Anterior cingulate cortex (tissue), 58 donors: ENCODE results near the gene MRPS5.
"Not testable (repeated sequence)": the region's sequence is repeated elsewhere in the genome, so short reads cannot be mapped to it uniquely, and the experiment has no call there.

Source experiments
- DNase-seq, 58 donors: peaks; one replicate each; lab custom pipeline; 2025; lab: John Stamatoyannopoulos, UW

MRPS5 gene

GRCh38 chr2:95049683-95049955 lies 72.0 kb downstream of the MRPS5 start:
- DNase-seq, result no peak

GRCh38 chr2:95048825-95049682 lies 72.6 kb downstream of the MRPS5 start:
- no peak for DNase-seq

DNA sequence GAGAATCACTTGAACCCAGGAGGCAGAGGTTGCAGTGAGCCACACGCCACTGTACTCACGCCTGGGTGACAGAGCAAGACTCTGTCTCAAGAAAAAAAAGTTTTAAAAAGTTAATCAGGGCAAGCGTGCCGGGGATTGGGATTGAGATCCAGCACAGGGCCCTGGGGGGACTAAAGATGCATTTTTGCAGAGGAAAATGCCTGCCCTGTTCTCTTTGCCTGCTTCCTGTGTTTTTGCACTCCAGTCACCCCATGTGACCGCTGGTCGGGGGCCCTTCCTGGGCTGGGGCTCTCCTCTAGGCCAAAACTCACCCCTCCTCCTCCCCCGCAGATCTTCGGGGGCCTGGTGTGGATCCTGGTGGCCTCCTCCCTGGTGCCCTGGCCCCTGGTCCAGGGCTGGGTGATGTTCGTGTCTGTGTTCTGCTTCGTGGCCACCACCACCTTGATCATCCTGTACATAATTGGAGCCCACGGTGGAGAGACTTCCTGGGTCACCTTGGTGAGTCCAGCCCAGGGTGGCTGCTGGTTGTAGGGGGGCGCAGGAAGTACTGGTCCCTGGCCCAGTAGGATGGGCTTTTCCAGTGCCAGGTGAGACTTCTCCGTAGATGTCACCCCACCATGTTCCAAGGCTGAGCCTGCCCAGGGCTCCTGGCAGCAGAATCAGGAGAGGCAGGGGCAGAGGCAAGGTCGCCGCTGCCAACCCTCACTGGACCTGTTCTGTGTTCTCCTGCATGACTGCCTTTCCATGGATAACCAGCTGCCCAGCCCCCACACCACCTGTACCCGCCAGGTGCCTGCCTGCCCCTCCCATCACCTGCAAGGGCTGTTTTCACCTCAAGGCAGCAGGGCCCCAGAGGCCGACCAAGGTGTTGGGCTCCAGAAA lies 73.7 kb downstream of the MRPS5 start:
- no peak for DNase-seq

- no peak for DNase-seq
Measured at GRCh38 chr2:95046371-95047112, 75.1 kb downstream of the MRPS5 start.

DNA sequence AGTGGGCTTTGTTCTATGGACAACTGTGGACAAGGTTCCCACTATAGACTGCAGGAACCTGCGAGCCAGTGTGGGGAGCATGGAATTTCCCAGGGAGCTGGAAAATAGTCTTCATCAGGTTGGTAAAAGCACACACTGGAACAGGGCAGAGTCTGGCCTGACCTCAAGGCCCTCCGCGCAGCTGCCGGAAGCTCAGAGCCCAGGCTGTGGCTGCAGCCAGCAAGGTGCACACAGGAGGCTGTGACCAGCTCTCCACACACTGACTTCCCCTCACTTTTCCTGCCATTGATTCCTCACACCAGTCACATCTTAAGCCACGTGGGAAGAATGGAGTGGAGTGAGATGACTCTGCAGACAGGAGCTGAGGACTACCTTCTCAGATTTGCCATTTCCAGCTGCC lies 77.0 kb downstream of the MRPS5 start:
- DNase-seq, result no peak

DNA sequence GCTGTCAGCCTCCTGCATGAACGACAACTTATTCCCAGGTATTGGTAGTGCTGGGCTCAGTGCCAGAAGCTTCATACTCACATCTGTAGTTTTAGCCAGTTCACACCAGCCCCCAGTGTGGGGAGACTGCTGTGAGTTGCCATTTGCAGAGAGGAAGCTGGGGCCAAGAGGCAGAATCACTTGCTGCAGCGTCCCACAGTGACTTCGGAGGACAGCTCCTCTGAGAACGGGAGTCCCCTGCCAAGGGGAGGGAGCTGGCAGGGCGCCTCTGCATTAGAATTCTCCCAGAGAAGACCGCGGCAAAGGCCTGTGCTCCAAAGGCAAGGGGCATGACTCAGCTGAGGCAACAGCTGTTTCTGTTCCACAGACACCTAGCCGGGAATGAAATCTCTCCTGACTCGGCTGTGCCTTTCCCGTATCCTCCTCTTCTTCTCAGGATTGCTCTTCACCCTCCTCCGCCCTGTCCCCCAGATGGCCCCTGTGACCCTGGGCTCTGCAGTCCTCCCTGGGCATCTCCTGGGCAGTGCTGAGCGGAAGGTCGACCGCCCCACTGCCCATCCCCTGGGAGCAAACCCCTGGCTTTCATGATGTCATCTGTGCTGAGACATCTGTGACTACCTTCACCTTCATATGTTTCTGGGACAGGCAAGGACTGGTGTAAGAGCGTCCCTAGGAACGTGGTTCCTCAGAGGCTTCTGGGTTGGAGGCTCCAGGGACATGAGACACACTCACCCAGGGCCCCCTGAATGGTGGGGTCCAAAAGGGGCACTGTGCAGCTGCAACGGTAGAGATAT lies 78.1 kb downstream of the MRPS5 start:
- DNase-seq, result peak in 55 of 58 donors; percentile 13 to 91 (median 77)

GRCh38 chr2:95042472-95043271 lies 78.9 kb downstream of the MRPS5 start:
- DNase-seq, result no peak

DNA sequence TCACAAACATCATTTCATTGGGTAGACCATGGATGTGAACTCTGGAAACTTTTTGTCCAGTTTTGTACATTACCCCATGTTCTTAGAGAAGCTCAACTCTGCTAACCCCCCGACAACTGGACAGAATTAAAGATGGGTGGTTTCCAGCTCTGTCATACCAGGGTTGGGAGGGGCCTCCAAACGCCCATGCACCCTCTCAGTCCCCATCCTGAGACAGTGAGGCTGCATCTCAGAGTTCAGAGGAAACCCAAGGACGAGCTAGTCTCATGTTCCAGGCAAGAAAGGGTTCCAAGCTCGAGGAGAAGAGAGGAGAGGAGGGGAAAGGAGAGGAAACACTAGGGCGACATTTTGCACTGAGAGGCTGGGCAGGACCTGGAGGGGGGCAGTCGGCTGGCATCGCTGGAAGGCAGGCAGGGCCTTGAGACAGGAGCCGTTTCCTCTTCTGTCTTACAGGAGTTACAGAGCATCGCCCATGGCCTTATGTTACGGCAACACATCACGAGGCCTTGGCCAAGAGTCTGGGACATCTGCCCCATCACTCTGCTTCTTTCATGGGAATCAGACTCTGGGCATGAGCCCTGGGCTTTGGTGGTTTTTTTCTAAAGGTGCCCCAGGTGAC lies 79.7 kb downstream of the MRPS5 start:
- no peak for DNase-seq

DNA sequence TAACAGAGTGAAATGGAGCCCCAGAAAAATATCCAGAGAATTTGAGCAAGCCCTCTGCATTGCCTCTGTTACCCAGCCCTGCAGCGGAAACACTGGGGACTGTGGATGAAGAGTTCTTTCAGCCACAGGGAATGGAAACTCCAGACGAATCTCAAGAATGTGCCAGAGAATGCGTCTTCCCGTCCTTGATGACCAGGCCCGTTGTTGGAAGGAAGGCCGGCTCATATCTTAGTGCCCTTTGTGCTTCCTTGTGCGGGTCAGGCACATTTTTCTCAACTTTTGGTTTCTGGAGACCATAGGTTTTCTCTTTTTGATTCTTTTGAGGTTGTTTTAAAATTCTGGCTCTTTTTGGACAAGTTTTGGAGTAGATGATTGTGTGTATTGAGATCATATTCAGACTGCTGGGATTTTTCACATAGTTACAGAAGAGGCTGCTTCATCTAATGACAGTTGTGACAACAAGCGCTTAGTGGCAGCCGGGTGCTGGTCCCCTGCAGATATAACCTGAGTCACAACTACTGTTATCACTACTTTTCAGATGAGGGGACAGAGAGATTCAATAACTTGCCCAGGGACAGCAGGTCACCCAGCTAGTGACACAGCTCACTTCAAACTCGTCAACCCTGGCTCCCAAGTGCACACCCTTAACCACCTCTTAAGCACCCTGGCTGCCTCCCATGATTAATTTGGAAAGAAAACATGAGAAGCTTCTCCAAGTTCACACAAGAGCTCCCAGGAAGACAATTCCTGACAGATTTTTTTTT lies 80.4 kb downstream of the MRPS5 start:
- no peak for DNase-seq

- DNase-seq, result peak in 1 of 58 donors; percentile 22
Measured at GRCh38 chr2:95040426-95040825, 81.2 kb downstream of the MRPS5 start.

GRCh38 chr2:95039978-95040377 lies 81.6 kb downstream of the MRPS5 start:
- DNase-seq, result no peak

- no peak for DNase-seq
Measured at GRCh38 chr2:95039363-95039762, 82.2 kb downstream of the MRPS5 start.

- DNase-seq, result no peak
Measured at GRCh38 chr2:95038635-95039298, 82.8 kb downstream of the MRPS5 start.

- not testable (repeated sequence) for DNase-seq
Measured at GRCh38 chr2:95037841-95038585, 83.6 kb downstream of the MRPS5 start.

GRCh38 chr2:95037384-95037839 lies 84.2 kb downstream of the MRPS5 start:
- no peak for DNase-seq

- no peak for DNase-seq
Measured at GRCh38 chr2:95036596-95037383, 84.8 kb downstream of the MRPS5 start.
